Upper lobe of right lung (tissue), 1 donor: ENCODE data around the gene SLC35F4. TPM values are rescaled to one million over a fixed set of nuclear protein-coding genes. Genes with fewer than 3 reads are reported as not detected.

Source experiments
- ATAC-seq: fragments of 200-7000 bp; cut with Tn5 transposase; one replicate; pipeline ENCODE4 v1.9.1; 2020; ENCODE audit warnings: mild to moderate bottlenecking, moderate library complexity
- DNase-seq: peaks from one replicate; pipeline ENCODE4 v3.0.0-alpha.2; 2020
- H3K27ac ChIP-seq: fragments of 200-600 bp; one replicate; pipeline ENCODE4 v1.8.0; 2022
- H3K27me3 ChIP-seq: fragments of 200-600 bp; one replicate; pipeline ENCODE4 v1.8.0; 2022; ENCODE audit warnings: mild to moderate bottlenecking
- H3K36me3 ChIP-seq: fragments of 200-600 bp; one replicate; pipeline ENCODE4 v1.8.0; 2022
- H3K4me1 ChIP-seq: fragments of 200-600 bp; one replicate; pipeline ENCODE4 v1.8.0; 2022
- H3K4me3 ChIP-seq: fragments of 200-600 bp; one replicate; pipeline ENCODE4 v1.8.0; 2022; ENCODE audit warnings: mild to moderate bottlenecking
- H3K9me3 ChIP-seq: fragments of 200-600 bp; one replicate; pipeline ENCODE4 v1.8.0; 2022
- CTCF ChIP-seq: fragments of 200-600 bp; IDR thresholded peaks from one replicate; pipeline ENCODE4 v1.8.0; 2022; ENCODE audit warnings: antibody characterized with exemption
- intact Hi-C: fragments of 100-400 bp; cut with DNase I; formaldehyde crosslinking; loops from one replicate; pipeline ENCODE4 v1.11.0; 2022
- long read RNA-seq: library from polyadenylated mRNA; unstranded; transcript quantifications from one replicate; pipeline ENCODE4 v2.0.0, GENCODE V29; 2021
- total RNA-seq: library from RNA; stranded (reverse); fragmentation: NEBNext Ultra II Directional; extraction: Animal tissue kit (Norgen Biotek cat#: 25700); gene quantifications from one replicate; pipeline ENCODE4 v1.2.1, GENCODE V29; 2021
- donor health status: DM: no; HTN: yes; CAD: no; lungs with severe emphysema.

Gene SLC35F4
- not detected for total RNA-seq
- long read RNA-seq = 0 reads

GRCh38 chr14:57865403-57866198 lies at the start of gene SLC35F4:
Gene SLC35F4, minus strand, starts transcription at chr14:57866092.
- no peaks in the 10 kb centered on the region for H3K4me1 ChIP-seq
- no peaks in the 10 kb centered on the region for H3K36me3 ChIP-seq
- no peak for TF ChIP-seq CTCF
- ATAC-seq = peak; percentile 61
- no peaks in the 10 kb centered on the region for H3K9me3 ChIP-seq
- intact Hi-C loops = no loop called here
- H3K27ac ChIP-seq = no peak within 1 kb of the TSS
- peaks cover 47% of the 10 kb centered on the region for H3K27me3 ChIP-seq
- H3K4me3 ChIP-seq = no peak within 1 kb of the TSS
- peak; percentile 64 for DNase-seq

- no peaks in the 10 kb centered on the region for H3K36me3 ChIP-seq
- intact Hi-C loops = no loop called here
- DNase-seq (no peak), ATAC-seq (no peak)
- no peak overlapping the region for H3K4me3 ChIP-seq
- no peaks in the 10 kb centered on the region for H3K9me3 ChIP-seq
- H3K27ac ChIP-seq = no peak overlapping the region
- no peak for TF ChIP-seq CTCF
- no peaks in the 10 kb centered on the region for H3K4me1 ChIP-seq
- H3K27me3 ChIP-seq = no peaks in the 10 kb centered on the region
These were observed 43.7 kb upstream of the SLC35F4 start for GRCh38 chr14:57909626-57910025.

GRCh38 chr14:57903954-57904353 lies 38.1 kb upstream of the SLC35F4 start:
- Histone ChIP-seq H3K4me1 (peaks cover 2% of the 10 kb centered on the region), H3K27ac (no peak overlapping the region), H3K4me3 (no peak overlapping the region), H3K36me3 (no peaks in the 10 kb centered on the region), H3K9me3 (no peaks in the 10 kb centered on the region), H3K27me3 (no peaks in the 10 kb centered on the region)
- DNase-seq (no peak), ATAC-seq (no peak)
- intact Hi-C loops = no loop called here
- TF ChIP-seq CTCF = no peak

- no peak for TF ChIP-seq CTCF
- peaks cover 13% of the 10 kb centered on the region for H3K27me3 ChIP-seq
- peak; percentile 74 for ATAC-seq
- intact Hi-C loops = no loop called here
- no peaks in the 10 kb centered on the region for H3K9me3 ChIP-seq
- H3K4me1 ChIP-seq = peaks cover 5% of the 10 kb centered on the region
- no peaks in the 10 kb centered on the region for H3K36me3 ChIP-seq
- no peak overlapping the region for H3K4me3 ChIP-seq
- DNase-seq = no peak
- no peak overlapping the region for H3K27ac ChIP-seq
These were observed 33.1 kb upstream of the SLC35F4 start for GRCh38 chr14:57898837-57899572.

- DNase-seq (no peak), ATAC-seq (no peak)
- Histone ChIP-seq H3K27ac (no peak overlapping the region), H3K36me3 (no peaks in the 10 kb centered on the region), H3K9me3 (no peaks in the 10 kb centered on the region), H3K4me3 (no peak overlapping the region), H3K27me3 (peaks cover 13% of the 10 kb centered on the region), H3K4me1 (peaks cover 5% of the 10 kb centered on the region)
- intact Hi-C loops = no loop called here
- no peak for TF ChIP-seq CTCF
These were observed 31.4 kb upstream of the SLC35F4 start for GRCh38 chr14:57897144-57897748.
